ENCODE results near the gene CHD1.
"Not testable (repeated sequence)": the region's sequence is repeated elsewhere in the genome, so short reads cannot be mapped to it uniquely, and the experiment has no call there.

GRCh38 chr5:98955471-98955870 lies 26.7 kb upstream of the CHD1 start:
- TF ChIP-seq CTCF (conservative IDR thresholded peaks at IDR 0.05 in 1 of 2, IDR thresholded peaks at IDR 0.05 in 1 of 2; ENCODE audit: extremely low read depth in 1 of 2, insufficient read depth in 1 of 2, low read depth in 1 of 2, low read length in 2 of 2); EZH2 (IDR thresholded peaks at IDR 0.05; ENCODE audit: borderline replicate concordance, low read length): not testable (repeated sequence)
